GM12873 (cell line): ENCODE data around the gene PKN1.

Source experiments
- TF ChIP-seq, protein P1 (sequence below): IDR thresholded peaks from 2 replicates; pipeline ENCODE4 v1.5.1; 2012; ENCODE audit warnings: low read depth, mild to moderate bottlenecking, moderate library complexity, low read length, control low read depth; ENCODE audit not compliant: insufficient read depth; ENCODE audit errors: missing control alignments

PKN1 gene

DNA sequence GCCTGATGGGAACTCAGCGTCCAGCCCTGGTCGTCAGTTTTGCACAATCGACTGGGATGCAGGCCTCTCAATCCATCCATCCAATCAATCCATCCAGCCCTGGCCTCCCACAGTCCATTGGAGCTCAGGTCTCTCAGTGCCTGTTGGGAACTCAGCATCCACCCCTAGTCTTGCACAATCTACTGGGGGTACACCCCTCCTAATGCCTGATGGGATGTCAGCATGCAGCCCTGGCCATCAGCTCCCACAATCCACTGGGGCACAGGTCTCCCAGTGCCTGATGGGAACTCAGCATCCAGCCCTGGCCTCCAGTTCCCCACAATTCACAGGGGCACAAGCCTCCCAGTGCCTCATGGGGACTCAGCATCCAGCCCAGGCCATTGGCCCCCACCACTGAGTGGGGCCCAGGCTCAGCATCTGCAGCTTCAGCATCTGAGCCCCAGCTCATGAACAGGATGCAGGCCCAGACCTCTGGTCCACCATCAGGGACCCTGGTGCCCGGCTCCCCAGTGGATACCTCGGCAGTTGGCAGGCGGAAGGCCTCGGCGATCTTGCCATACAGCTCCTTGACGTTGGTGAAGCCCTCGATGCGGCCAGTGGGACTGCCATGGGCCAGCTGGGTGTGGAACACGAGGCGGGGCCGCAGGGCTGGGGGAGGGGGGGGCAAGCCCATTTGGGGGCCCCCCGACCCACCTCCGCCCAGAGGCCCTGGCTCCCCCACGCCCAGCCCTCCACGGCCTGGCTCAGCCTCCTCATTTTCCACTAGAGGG is 49.3 kb downstream of the PKN1 start:
- TF ChIP-seq, protein P1, sequence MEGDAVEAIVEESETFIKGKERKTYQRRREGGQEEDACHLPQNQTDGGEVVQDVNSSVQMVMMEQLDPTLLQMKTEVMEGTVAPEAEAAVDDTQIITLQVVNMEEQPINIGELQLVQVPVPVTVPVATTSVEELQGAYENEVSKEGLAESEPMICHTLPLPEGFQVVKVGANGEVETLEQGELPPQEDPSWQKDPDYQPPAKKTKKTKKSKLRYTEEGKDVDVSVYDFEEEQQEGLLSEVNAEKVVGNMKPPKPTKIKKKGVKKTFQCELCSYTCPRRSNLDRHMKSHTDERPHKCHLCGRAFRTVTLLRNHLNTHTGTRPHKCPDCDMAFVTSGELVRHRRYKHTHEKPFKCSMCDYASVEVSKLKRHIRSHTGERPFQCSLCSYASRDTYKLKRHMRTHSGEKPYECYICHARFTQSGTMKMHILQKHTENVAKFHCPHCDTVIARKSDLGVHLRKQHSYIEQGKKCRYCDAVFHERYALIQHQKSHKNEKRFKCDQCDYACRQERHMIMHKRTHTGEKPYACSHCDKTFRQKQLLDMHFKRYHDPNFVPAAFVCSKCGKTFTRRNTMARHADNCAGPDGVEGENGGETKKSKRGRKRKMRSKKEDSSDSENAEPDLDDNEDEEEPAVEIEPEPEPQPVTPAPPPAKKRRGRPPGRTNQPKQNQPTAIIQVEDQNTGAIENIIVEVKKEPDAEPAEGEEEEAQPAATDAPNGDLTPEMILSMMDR = no peak

DNA sequence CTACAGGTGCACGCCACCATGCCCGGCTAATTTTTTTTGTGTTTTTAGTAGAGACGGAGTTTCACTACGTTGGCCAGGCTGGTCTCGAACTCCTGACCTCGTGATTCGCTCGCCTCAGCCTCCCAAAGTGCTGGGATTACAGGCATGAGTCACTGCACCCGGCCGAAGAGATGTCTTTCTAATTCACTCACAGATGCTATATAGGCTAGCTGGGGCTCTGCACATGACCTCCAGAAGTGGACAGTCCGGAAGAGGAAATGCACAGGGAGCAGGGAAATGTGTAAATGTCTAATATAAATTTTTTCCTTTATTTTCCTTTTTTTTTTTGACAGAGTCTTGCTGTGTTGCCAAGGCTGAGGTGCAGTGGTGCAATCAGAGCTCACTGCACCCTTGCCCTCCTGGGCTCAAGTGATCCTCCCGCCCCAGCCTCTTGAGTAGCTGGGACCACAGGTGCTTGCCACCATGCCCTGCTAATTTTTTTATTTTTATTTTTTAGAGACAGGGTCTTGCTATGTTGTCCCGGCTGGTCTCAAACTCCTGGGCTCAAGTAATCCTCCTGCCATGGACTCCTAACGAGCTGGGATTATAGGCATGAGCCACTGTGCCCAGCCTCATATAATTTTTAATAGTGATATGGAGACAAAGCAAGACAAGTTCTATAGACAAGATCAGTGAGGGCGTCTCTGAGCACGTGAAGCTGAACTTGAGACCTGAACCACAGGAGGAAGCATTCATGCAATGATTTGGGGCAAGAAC is 54.4 kb downstream of the PKN1 start:
- TF ChIP-seq, protein P1 = no peak

DNA sequence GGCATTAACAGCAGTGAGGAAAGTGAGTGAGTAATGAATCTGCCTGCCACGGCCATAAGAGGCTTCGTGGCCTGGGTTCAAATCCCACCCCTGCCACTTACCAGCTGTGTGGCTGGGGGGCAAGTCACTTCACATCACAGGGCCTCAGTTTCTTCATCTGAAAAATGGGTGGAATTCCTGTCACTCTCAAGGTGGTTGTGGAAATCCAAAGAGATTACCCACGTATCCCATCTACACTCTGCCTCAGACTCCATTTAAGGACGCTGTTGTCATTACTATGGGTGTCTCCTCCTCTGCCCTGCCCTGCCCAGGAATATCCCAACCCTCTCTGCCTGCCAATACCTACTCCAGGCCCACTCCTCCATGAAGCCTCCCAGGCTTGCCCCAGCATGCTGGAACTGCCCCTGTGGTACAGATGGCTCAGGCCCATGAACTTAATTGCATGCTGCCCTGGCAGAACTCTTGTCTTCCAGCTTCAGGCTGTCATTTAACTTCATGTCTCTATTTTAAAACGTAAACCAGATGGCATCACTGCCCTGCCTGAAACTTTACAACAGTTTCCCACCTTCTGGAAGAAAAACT is 59.7 kb downstream of the PKN1 start:
- TF ChIP-seq, protein P1 = no peak

DNA sequence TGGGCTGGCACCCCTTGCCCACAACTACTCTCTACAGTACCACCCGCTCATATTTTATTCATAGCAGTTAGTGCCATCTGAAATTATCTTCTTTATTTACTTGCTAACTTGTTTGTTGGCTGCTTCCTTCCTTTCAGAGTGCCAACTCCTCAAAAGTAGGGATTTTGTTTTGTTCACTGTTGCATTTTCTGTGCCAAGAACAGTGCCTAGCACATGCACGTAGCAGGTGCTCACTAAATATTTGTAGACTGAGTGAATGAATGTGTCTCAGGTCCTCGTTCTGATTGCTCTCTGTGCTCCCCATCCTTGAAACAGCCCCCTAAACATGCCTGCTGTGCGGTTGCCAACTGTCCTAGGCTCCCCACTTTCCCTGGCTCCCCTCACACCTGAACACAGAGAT is 61.3 kb downstream of the PKN1 start:
- TF ChIP-seq, protein P1 = no peak

DNA sequence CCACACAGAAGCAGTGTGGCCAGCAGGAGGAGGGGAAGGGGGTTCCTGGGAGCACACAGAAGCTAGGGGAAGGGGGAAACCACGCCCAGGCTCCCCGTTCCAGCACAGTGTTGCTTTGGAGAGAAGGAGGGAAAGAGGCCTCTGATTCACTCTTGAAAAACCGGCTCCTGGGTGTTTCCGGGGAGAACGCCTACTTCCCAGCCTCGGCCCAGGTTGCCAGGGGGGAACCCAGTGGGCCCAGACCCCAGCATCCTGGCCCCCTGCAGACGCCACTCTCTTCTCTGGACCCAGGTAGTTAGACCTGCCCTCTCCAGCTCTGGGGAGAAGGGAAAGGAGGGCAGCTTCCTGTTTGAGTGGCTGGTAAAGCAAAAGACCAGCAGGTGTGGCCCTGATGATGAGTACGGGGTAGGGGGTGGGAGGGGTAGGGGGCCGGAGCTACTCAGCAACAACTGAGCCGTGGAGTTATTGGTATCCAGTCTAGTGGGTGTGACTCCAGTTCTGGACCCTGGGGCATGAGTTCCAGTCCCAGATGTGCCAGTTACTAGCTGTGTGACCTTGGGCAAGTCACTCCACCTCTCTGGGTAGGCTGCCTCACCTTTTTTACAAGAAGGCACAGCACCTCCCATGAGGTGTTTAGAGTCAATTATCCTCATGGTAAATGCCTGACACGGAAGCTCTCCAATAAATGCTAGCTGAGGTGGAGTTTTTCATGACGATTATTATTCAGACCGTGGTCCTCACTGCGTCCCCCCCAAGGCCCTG is 62.0 kb downstream of the PKN1 start:
- TF ChIP-seq, protein P1 = no peak

DNA sequence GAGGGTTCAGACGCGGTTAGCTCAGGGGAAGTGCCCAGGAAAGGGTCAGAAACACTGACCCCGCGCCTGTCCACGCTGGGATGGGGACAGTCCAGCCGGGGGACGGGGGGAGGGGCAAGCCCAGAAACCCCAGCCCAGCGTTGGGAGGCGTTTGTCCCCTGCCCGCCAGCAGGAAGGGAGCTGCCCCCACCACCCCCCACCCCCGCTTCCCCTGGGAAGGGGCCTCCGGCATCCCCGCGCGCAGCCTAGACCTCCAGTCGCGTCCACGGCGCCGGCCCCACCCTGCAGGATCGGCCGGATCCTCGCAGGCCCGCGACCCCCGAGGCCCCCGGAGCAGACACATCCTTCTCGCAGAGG is 62.5 kb downstream of the PKN1 start:
- TF ChIP-seq, protein P1 = no peak
